CD4-positive, alpha-beta T cell treated with Interferon alpha-2 for 1 hour (primary cell): Measurements from ENCODE around the gene LRRIQ4.

ENCODE experiments used
- DNase-seq, 2 donors: peaks; one replicate each; pipeline ENCODE4 v3.0.0-alpha.2; 2020 to 2022

LRRIQ4 gene

GRCh38 chr3:169812332-169813235 is at the start of gene LRRIQ4, which contains the start of gene LRRC34:
TSS of gene LRRIQ4 (plus strand) at chr3:169812870. CDS start at chr3:169821922, 9,052 bp downstream.
TSS of gene LRRC34 (minus strand) at chr3:169812904. CDS start at chr3:169812548, 356 bp downstream.
- peak; percentile 74 to 78 for DNase-seq

DNA sequence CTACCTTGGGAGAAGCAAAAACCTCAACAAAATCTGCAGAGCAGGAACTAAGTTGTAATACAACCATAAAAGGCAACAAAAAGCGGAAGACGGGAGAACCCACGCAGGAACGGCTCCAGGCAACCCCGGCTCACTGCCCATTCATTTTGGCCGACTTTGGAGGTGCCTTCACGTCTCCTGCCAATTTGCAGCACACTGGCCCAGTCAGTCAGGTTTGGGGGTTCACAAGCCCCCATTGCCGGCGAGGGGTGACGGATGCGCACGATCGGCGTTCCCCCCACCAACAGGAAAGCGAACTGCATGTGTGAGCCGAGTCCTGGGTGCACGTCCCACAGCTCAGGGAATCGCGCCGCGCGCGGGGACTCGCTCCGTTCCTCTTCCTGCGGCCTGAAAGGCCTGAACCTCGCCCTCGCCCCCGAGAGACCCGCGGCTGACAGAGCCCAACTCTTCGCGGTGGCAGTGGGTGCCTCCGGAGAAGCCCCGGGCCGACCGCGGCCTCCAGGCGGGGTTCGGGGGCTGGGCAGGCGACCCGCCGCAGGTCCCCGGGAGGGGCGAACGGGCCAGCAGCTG is 48.3 kb upstream of the LRRIQ4 start:
- peak; percentile 61 to 73 for DNase-seq

- peak; percentile 96 to 97 for DNase-seq
Observed at GRCh38 chr3:169764882-169765612, 47.6 kb upstream of the LRRIQ4 start, which contains the start of gene TERC. TSS of gene TERC (minus strand) at chr3:169765060.

DNA sequence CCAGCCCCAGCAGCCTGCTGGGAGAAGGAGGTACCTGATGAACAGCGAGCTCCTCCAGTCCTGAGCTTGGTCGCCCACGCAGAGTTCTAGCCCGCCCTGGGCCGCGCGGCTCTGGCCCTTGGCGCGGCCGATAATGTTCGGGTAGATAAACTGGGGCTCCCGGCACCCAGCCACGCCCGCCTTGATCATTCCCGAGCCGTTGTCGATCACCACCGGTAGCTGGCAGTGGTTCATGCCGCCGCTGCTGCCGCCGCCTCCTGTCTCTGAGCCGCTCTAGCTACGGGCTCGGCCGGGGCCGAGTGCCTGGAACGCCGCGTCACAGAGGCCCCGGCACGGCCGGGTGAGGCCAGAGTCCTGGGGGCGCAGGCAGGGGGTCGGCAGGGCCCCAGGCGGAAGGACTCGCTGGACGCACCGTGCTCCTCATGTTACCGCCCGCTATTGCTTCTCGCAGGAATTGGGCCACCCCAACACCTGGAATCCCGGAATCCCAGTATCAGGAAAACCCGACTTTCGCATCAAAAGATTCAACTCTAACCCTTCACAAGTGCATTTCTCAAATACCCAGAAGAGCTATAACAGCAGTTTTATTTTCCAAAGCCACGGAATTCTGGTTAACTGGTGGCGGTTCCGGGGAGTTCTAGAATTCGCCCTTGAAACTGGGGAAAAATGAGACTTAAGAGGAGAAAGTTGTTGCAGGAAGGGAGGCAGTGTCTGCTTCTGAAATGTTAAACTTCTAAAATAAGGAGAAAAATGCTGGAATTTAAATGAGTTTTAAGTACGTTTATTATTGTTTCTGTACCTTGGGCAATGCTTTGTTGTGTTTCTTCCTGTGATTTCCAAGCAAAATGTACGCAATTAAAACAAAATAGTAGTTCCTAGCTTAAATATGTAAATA is 43.1 kb upstream of the LRRIQ4 start, which contains the start of gene ACTRT3:
Gene ACTRT3, minus strand, starts transcription at position 275 of the 895 bp plus-strand sequence. Its CDS starts 41 bp downstream, at position 234.
- peak; percentile 64 to 73 for DNase-seq

DNA sequence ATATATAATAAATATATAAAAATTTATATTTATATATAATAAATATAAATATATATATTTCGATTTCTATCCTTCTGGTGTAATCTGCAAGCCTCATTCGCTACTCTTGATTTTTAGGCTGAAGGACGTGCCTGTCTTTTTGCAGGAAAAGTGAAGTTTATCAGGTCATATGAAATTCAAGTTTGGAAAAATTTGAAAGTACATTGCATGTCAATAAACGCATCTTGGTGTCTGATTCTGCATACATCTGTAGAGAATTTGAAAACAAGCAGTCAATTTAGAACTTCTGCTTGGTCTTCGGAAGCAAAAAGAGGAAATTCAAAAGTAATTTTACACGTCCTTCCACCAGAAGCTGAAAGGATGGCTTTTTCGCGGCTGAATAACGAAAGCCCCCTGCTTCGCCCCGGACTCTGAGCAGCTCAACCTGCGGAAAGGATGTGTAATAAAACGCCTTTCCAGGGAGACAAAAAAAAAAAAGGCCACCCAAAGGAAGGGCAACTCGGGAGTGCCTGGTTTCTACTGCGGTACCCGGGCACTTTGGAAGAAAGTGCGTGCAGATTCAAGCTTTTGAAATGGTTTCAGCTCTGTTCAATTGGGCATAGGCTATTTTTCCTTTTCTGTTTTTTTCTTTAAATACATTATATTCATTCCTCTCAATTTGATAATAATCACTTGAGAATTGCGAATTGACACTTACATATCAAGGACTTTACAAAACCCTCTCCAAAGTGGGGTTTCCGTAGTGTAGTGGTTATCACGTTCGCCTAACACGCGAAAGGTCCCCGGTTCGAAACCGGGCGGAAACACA is 41.0 kb upstream of the LRRIQ4 start:
- DNase-seq = peak; percentile 66 to 93

DNA sequence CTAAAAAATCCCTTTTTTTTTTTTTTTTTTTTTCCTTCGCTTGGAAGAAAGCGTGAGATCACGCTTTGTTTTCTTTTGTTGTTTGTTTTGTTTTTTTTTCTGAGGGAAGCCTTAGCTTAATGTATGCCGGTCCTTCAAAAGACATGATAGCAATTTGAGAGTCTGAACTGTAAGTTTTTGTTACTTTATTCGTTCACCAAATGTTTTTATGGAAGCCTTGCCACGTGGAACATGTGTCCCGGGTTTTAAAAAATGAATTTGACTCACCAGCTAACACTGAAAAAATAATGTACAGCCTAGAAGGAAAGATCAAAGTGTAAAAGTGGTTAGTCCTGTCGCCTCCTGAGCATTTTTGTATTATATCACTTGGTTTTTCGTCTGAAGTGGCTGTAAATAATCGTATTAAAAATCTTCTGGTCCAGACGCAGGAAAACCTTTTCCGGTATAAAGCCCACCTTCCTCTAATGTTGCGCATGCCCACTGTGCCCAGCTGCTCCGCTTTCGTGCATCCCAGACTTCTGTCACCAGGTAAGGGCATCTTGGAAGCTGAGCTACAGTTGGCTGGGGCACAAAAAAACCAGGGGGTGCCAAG is 40.3 kb upstream of the LRRIQ4 start:
- peak in 1 of 2 donors; percentile 68 for DNase-seq

DNA sequence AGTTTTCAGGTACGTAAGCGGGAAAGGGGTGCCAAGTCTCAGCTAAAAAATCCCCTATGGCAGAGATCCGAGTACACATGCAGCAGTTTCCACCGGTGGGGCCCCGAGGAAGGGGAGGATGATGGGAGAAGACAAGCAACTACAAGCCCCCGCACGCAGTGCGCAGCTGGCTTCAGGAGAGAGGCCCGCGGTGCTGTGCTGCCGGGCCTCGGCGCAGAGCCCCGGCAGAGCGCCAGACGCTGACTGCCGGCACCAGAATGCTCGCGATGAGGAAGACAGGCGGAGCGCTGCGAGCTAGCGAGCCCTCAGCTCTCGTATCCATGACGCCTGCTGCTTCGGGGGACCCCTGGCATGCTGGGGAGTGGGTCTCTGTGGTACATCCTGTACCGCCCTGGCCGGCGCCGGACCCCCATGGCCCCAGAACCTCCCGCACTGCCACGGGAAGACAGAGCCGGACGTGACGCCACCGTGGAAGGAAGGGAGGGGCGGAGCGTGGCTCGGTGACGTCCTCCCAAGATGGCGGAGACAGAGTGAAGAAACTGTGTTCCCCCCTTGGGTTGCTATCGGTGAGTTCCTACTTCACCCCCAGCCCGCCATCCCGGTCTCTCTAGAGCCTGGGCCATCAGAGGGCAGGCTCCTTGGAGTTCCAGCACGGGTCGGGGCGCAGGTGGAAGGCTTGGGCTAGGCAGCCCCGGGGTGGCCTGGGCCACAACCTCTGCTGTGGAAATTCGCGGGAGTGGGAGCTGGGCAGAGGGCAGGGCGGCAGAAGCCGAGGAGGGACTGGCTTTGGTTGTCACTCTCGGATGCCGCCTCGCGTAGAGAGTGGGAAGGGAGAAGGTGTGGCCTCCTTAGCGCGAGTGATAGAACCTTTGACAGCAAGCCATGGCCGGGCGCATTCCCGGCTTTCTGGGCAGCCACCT is 39.5 kb upstream of the LRRIQ4 start, which contains the start of gene MYNN:
Gene MYNN, plus strand, starts transcription at position 500 of the 920 bp plus-strand sequence. CDS start 900 bp downstream, outside the sequence.
- DNase-seq = peak; percentile 90 to 92

- no peak for DNase-seq
Observed at GRCh38 chr3:169774186-169774585, 38.5 kb upstream of the LRRIQ4 start.

DNA sequence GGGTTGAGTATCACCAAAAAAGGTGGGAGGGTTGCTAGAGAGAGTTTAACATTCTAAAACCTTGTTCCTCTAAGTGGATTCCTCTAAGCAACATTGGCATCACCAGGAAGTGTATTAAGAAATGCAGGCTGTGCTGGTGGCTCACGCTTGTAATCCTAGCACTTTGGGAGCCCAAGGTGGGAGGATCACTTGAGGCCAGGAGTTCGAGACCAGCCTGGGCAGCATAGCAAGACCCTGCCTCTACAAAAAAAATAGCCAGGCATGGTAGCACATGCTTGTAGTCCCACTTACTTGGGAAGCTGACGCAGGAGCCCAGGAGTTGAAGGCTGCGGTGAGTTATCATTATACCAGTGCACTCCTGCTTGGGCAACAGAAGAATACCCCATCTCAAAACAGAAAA is 34.8 kb upstream of the LRRIQ4 start:
- no peak for DNase-seq

- DNase-seq = peak in 1 of 2 donors; percentile 30
Observed at GRCh38 chr3:169780742-169781141, 31.9 kb upstream of the LRRIQ4 start.

- DNase-seq = no peak
Observed at GRCh38 chr3:169781209-169781855, 31.3 kb upstream of the LRRIQ4 start.

DNA sequence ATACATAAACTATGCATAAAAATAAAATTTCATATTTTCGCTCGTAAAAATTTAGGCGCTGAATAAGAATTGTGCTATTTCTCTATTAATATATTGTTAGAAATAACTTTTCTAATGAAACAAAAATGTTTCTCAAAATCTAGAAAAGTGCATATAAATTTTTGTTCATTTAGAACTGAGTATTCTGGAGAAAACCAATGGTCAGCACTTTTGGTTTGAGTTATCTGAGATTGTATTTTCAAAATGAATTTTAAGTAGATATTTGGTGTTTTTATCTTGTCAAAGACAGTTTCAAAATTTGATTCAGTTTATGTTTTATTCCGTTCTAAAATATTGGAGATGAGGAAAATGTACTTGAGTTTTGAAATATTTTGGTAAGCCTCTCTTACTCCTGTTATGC is 25.6 kb upstream of the LRRIQ4 start:
- DNase-seq = no peak

GRCh38 chr3:169787791-169788190 is 24.9 kb upstream of the LRRIQ4 start:
- no peak for DNase-seq

DNA sequence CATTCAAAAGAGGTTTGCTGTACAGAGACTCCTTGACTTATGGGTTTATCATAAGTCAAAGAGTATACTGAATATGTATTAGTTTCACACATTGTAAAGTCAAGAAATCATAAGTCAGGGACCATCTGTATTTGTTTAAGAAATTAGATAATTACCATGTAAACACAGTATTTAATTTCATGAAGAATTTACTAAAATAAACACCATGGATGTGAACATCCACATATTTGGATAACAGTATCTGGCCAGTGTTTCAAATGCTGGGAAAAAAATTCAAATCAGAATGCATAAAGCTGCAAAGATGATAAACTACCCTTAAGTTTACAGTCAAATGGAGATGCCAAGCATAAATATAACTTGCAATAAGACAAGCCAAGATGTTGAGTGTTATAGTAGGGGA is 22.5 kb upstream of the LRRIQ4 start:
- no peak for DNase-seq

- DNase-seq = no peak
Observed at GRCh38 chr3:169790687-169791429, 21.8 kb upstream of the LRRIQ4 start.

DNA sequence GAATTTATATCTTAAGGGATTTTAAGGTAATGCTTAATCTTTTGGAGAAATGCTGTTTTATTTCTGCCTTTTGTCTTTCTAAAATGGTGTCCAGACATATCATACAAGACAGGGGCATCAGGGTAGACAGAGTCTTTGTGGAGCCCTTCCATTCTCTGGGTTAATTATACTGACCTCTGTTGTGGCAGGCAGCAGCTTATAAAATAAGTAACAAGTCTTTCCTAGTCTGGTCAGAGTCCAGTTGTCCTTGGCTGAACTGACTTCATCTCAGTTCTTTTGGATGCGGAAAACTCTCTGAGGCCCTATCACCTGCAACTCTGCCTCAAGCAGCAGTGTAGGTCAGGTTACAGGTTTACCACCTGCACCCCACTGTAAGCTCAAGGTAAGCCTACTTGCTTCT is 20.3 kb upstream of the LRRIQ4 start:
- DNase-seq = no peak

DNA sequence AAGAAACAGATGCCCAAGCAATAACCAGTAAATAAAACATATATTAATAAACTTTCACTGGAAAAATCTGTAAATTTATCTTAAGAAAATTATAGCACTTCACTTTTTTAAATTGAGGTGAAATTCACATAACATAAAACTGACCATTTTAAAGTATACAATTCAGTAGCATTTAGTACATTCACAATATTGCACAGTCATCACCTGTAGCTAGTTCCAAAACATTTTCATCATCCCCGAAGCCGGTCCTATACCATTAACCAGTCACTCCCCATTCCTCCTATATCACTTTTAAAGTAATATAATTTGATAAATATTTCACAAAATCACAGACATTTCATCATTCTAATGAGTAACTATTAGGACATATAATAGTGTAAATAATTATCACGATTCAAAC is 8.0 kb upstream of the LRRIQ4 start:
- DNase-seq = no peak

GRCh38 chr3:169809230-169809795 is 3.4 kb upstream of the LRRIQ4 start:
- DNase-seq = no peak
